Activated CD4-positive, alpha-beta T cell treated with anti-CD3 and anti-CD28 coated beads, Interleukin-2, amount 50 U/mL, for 16 hours (primary cell): Measurements from ENCODE around the gene ACAP3.
"Not testable (repeated sequence)": the region's sequence is repeated elsewhere in the genome, so short reads cannot be mapped to it uniquely, and the experiment has no call there.

Source experiments
- DNase-seq: peaks from one replicate; pipeline ENCODE4 v3.0.0-alpha.2; 2020

ACAP3 gene

GRCh38 chr1:1329304-1330210 lies 21.8 kb upstream of the ACAP3 start:
- DNase-seq = no peak

GRCh38 chr1:1328254-1328653 lies 20.5 kb upstream of the ACAP3 start:
- DNase-seq = no peak

GRCh38 chr1:1327291-1327690 lies 19.6 kb upstream of the ACAP3 start:
- no peak for DNase-seq

DNA sequence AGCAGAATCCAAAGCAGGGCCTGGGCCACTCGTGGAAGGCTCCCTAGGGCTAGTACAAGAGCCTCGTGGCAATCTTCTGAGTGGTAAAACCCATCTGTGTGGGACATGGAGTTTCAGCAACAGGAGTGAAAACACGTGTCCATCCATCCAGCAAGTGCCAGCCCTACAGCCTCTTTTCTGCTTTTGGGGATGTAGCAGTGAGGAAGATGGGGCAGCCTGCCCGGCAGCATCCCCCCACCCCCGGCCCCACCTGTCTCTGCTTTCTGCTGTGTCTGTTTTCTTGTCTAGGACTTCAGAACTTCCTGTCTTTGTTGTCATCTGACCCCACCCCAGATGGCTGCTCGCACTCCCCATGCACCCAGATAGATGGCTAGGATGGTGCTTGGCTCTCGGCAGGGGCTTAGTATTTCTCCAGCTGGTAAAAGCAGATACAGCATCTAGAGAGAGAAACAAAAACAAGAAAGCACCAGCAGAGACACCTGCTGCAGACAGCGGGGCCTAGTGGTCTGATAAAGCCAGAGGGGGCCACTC lies 18.4 kb upstream of the ACAP3 start:
- DNase-seq = no peak

GRCh38 chr1:1325288-1326074 lies 17.8 kb upstream of the ACAP3 start:
- DNase-seq = no peak

- peak; percentile 97 for DNase-seq
Measured at GRCh38 chr1:1324524-1325287, 17.0 kb upstream of the ACAP3 start, which contains the start of the genes CPTP and INTS11. Gene CPTP (plus strand): TSS chr1:1324802. CDS start chr1:1326911, 2,109 bp downstream. Gene INTS11 (minus strand): TSS chr1:1324660. CDS start chr1:1324608, 52 bp downstream.

- DNase-seq = peak; percentile 28
Measured at GRCh38 chr1:1324084-1324523, 16.4 kb upstream of the ACAP3 start.

- no peak for DNase-seq
Measured at GRCh38 chr1:1322952-1323351, 15.2 kb upstream of the ACAP3 start.

DNA sequence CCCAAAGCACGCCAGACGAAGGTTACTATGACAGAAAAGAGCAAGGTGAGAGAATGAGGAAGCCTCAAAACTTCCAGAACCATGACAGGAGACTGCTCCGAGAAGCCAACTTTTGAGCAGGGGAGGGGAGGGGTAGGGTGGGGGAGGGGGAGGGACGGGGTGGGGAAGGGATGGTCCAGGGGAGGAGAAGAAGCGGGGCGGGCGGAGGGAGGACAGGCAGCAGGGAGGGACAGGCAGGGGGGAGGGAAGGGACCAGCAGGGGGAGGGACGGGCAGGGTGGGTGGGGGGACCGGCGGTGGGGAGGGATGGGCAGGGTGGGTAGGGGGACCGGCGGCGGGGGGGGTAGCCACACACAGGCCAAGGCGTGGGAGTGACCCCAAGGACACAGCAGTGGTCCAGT lies 14.7 kb upstream of the ACAP3 start:
- no peak for DNase-seq

- no peak for DNase-seq
Measured at GRCh38 chr1:1321477-1321876, 13.7 kb upstream of the ACAP3 start.

- DNase-seq = no peak
Measured at GRCh38 chr1:1320666-1321448, 13.1 kb upstream of the ACAP3 start.

DNA sequence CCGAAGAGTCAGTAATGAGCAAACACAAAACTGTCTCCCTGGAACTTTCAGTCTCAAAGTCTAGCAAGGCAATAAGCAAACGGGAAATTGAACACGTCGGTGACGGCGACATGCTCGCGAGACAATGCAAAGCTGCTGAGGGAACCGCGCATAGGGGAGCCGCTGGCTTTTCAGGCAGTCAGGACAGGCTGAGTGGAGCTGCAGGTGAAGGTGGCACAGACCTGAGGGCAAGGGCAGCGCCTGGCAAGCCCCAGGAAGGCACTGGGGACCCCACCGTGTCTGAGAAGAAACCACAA lies 11.9 kb upstream of the ACAP3 start:
- DNase-seq = no peak

DNA sequence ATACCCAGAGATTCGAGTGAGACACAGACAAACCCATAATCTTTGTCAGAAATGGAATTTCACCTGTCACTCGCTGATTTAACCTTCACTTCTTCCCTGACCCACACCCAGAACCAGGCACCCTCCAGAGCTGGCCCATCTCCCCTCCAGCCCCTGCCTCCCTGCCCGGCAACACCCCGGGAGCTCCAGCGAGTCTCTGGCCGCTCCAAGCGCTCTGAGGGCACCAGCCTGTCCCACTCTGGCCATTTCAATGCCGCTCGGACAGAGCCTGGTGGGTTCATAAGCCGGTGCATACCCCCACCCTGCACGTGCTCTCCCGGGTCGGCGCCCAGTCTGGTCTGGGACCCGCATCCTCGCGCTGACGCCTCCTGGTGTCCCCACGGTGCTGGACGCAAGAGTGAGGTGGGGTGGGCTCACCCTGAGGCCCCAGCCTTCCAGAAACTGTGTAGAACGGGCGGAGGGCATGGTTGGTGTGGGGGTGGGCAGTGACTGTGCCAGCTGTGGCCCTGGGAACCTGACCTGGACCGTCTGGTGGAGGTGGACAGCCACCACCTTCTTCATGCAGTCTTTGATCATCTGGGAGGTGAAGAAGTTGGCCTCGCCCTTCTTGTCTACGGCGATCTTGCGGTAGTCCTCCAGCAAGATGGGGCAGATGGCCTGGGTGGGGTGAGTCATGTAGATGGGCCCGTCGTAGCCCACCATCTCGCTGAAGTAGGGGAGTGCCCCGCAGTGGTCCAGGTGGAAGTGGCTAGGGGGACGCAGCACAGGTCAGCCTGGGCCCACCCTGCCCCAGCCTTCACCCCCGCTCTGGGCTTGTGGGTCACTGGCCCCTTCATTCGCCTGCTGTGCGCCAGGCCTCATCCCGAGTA lies 11.3 kb upstream of the ACAP3 start:
- DNase-seq = no peak

DNA sequence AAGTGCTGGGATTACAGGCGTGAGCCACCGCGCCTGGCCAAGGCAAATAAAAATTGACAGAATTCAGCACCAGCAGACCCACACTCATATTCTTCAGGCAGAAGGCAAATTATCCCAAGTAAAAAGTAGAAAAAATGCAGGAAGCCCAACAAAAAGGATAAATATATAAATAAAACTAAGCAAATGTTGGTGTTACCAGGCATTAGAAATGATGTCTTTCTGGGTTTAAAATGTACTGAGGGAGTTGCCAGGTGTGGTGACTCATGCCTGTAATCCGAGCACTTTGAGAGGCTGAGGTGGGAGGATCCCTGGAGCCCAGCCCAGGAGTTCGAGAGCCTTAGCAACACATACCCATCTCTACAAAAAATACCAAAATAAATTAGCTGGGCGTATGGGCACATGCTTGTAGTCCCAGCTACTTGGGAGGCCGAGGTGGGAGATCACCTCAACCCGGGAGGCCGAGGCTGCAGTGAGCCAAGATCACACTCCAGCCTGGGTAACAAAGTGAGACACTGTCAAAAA lies 10.5 kb upstream of the ACAP3 start:
- DNase-seq = no peak

DNA sequence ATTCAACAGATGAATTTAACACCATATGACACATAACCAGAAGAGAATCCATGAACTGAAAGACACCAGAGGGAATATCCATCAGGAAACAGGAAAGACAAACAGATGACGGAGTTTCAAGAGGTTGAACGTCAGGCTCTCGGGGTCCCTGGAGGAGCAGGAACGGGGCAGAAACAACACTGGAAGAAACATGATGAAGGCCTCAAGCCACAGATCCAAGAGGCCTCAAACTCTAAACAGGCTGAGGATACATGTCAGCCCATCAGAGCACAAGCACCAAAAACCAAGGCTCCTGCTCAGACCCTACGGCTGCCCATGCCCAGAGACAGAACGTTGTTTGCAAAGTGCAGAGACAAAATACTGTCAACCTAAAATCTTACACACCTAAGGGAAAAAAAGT lies 9.7 kb upstream of the ACAP3 start:
- DNase-seq = no peak

DNA sequence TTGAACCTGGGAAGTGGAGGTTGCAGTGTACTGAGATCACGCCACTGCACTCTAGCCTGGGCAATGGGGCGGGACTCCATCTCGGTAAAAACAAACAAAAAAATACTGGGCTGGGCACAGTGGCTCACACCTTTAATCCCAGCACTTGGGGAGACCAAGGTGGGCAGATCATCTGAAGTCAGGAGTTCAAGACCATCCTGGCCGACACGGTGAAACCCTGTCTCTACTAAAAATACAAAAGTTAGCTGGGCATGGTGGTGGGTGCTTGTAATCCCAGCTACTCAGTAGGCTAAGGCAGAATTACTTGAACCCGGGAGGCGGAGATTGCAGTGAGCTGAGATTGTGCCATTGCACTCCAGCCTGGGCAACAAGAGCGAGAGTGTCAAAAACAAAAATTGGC lies 8.5 kb upstream of the ACAP3 start:
- DNase-seq = not testable (repeated sequence)

DNA sequence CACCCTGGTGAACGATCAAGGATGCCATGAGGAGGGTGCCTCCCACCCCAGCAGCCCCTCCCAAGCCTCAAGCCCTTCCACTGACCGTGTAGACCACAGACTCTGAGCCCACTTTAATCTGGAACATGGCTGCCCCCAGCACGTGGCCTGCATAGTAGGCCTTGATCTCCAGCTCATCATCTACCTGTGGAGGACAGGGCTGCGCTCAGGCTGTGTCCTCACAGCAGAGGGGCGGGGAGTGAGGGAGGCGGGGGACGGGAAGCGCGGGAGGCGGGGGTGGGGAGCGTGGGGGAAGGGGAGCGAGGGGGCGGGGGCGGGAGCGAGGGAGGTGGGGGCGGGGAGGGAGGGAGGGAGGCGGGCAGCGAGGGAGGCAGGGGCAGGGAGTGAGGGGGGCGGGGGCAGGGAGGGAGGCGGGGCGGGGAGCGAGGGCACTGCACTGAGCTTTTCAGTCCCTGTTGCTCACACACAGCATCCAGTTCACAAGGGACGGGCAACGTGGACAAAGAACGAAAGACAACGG lies 7.8 kb upstream of the ACAP3 start:
- DNase-seq = no peak

DNA sequence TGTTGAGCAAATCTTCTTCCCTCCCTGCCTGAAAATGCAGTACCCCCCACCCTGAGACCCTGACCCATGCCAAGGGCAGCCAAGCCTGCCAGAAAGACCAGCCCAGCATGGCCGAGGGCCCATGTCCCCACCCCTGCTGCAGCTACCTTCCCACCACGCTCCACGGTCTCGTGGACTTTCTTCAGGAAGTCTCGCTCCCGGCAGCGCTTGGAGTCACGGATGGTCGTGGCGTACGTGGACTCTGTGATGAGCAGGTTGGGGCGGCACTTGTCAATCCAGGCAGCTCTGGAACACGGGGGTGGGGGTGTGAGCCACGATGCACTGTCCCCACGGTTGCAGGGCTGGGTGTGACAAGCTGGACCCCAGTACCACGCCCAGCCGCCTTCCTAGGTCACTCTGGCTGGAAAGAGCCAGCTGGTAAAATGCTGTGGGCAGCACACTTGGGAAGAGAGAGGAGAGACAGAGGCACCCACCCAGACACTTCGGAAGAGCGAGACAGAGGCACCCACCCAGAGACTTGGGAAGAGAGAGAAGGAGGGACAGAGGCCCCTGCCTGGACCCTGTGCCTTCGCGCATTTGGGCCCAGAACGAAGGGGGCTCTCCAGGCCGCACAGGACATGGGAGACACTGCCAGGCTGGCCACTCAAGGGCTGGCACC lies 7.1 kb upstream of the ACAP3 start:
- no peak for DNase-seq

GRCh38 chr1:1314237-1314586 lies 6.5 kb upstream of the ACAP3 start:
- DNase-seq = no peak
